Stimulated activated CD8-positive, alpha-beta memory T cell treated with anti-CD3 and anti-CD28 coated beads, Interleukin-2, amount 100 ng/mL, for 1 hour (primary cell): Measurements from ENCODE around the gene MRS2.
"Not testable (repeated sequence)": the region's sequence is repeated elsewhere in the genome, so short reads cannot be mapped to it uniquely, and the experiment has no call there.

ENCODE experiments used
- DNase-seq, 2 donors: peaks; one replicate each; pipeline ENCODE4 v3.0.0-alpha.2; 2020; ENCODE audit warnings: low read depth in 2 of 2

The MRS2 gene

GRCh38 chr6:24391208-24391607, 11.5 kb upstream of the MRS2 start:
- DNase-seq, result no peak

GRCh38 chr6:24391756-24392405, 10.9 kb upstream of the MRS2 start:
- DNase-seq, result no peak

GRCh38 chr6:24394061-24394779, 8.5 kb upstream of the MRS2 start:
- no peak for DNase-seq

- no peak for DNase-seq
These were observed 7.8 kb upstream of the MRS2 start for GRCh38 chr6:24394780-24395437.

- no peak for DNase-seq
These were observed 5.9 kb upstream of the MRS2 start for GRCh38 chr6:24396824-24397223.

GRCh38 chr6:24397631-24398030, 5.1 kb upstream of the MRS2 start:
- DNase-seq, result no peak

- not testable (repeated sequence) for DNase-seq
These were observed 2.4 kb upstream of the MRS2 start for GRCh38 chr6:24400045-24401039.

- no peak for DNase-seq
These were observed 1.3 kb upstream of the MRS2 start for GRCh38 chr6:24401458-24401857.

- no peak for DNase-seq
These were observed 727 bp downstream of the MRS2 start for GRCh38 chr6:24403501-24403824.

- no peak for DNase-seq
These were observed 2.5 kb downstream of the MRS2 start for GRCh38 chr6:24405262-24405661.

GRCh38 chr6:24408719-24409410, 6.1 kb downstream of the MRS2 start:
- no peak for DNase-seq

GRCh38 chr6:24410622-24411021, 7.9 kb downstream of the MRS2 start:
- no peak for DNase-seq

GRCh38 chr6:24412294-24412693, 9.6 kb downstream of the MRS2 start:
- DNase-seq, result no peak

- DNase-seq, result not testable (repeated sequence)
These were observed 11.8 kb downstream of the MRS2 start for GRCh38 chr6:24414531-24414930.

- no peak for DNase-seq
These were observed 13.0 kb downstream of the MRS2 start for GRCh38 chr6:24415753-24416152.

- no peak for DNase-seq
These were observed 16.8 kb downstream of the MRS2 start for GRCh38 chr6:24419526-24419925.

GRCh38 chr6:24425091-24425490, 22.4 kb downstream of the MRS2 start:
- no peak for DNase-seq

GRCh38 chr6:24426729-24427446, 24.2 kb downstream of the MRS2 start:
- no peak for DNase-seq

GRCh38 chr6:24428615-24429014, 25.9 kb downstream of the MRS2 start:
- no peak for DNase-seq

- no peak for DNase-seq
These were observed 26.4 kb downstream of the MRS2 start for GRCh38 chr6:24429146-24429545.

GRCh38 chr6:24430086-24430485, 27.4 kb downstream of the MRS2 start:
- no peak for DNase-seq
